ENCODE measurements around the gene MREG.

The MREG gene

GRCh38 chr2:215919624-215920243 is 93.6 kb downstream of the MREG start:
- DNase-seq (ENCODE audit: low read depth in 3 of 3), result no peak

GRCh38 chr2:215918901-215919599 is 94.3 kb downstream of the MREG start:
- no peak for DNase-seq (ENCODE audit: low read depth in 3 of 3)

GRCh38 chr2:215917953-215918620 is 95.3 kb downstream of the MREG start:
- DNase-seq (ENCODE audit: low read depth in 3 of 3), result no peak

GRCh38 chr2:215915441-215915840 is 97.9 kb downstream of the MREG start:
- DNase-seq (ENCODE audit: low read depth in 3 of 3), result no peak

DNA sequence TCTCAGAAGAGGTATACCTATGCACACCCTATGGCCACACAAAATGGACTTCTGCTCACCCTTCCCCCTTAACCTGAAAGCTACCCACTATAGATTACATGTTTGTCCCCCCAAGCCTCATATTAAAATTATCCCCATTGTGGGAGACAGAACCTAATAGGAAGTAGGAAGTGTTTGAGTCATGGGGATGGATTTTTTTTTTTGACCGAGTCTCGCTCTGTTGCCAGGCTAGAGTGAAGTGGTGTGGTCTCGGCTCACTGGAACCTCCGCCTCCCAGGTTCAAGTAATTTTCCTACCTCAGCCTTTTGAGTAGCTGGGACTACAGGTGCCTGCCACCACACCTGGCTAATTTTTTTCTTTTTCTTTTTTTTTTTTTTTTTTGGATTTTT is 98.6 kb downstream of the MREG start:
- DNase-seq (ENCODE audit: low read depth in 3 of 3), result no peak

DNA sequence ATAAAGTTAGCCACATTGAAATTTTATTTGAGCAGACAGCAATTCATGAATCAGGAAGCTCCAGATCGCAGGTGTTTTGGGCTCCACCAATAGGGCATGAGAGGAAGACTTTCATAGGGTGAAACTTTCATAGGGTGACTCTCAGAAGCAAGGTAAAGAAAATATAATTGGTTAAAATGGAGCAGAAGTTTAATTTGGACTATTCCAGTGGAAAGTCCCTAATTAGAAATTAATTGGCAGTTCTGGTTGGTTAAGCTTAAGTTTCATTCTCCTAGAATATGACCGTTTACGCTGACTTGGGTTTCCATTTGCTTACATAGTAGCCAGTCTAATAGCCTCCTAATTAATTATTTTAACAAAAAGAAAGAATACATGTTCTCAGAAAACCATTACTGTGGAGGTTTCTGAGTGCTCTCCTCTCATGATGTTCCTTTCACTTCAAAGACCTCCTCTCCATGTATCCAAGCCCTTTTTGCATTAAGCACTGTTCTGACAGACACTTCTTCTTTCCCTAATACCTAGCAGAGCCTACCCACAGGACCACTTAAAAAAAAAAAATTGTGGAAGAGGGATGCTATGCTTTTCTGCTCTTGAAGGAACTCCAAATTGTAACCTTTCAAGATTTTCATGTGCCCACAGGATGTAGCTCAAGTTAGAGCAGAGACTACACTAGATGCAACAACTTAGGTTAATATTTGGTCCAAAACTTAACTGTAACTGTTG is 99.1 kb downstream of the MREG start:
- no peak for DNase-seq (ENCODE audit: low read depth in 3 of 3)

DNA sequence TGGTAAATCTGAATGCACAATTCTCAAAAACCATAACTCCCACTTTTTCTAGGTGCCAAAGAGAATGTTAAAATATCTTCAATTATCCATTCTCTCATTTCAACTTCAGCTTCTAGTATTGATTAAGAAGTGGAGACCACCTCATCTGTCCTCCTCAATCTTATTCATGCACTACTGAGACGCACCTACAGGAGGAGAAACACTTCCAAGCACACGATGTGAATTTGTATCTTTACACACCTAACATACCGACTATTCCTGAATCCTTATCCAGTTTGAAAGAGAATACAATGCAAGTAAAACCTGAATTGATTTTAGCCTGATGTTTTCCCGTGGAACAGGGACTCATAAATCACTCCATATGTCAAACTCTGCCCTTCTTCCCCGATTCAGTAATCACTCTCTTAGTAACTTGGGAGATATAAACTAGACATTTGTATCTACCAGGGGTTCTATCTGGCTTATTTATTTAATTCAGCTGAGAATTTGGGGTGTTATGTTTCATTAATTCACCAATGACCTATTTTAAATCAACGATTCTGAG is 101.0 kb downstream of the MREG start:
- no peak for DNase-seq (ENCODE audit: low read depth in 3 of 3)

GRCh38 chr2:215911301-215912085 is 101.9 kb downstream of the MREG start:
- DNase-seq (ENCODE audit: low read depth in 3 of 3), result no peak

- no peak for DNase-seq (ENCODE audit: low read depth in 3 of 3)
Measured at GRCh38 chr2:215910180-215910579, 103.2 kb downstream of the MREG start.

GRCh38 chr2:215907147-215907546 is 106.2 kb downstream of the MREG start:
- DNase-seq (ENCODE audit: low read depth in 3 of 3), result no peak

DNA sequence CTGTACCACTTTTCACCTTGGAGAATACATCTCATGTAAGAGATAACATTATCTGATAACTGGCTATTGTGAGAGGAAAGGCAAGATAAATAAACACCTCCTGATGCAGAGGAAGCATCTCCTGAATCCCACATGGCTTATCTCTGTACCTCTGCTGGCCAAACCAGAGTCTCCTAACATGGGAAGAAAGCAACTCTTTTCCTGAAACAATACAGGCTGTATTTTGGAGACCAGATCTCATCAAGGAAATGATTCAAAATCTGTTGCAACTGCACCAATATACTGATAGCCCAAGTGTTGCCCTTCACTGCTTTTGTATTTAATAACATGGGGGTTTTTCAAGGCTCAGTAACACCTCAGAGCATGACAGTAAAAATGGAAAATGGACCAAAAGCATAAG is 106.9 kb downstream of the MREG start:
- no peak for DNase-seq (ENCODE audit: low read depth in 3 of 3)

DNA sequence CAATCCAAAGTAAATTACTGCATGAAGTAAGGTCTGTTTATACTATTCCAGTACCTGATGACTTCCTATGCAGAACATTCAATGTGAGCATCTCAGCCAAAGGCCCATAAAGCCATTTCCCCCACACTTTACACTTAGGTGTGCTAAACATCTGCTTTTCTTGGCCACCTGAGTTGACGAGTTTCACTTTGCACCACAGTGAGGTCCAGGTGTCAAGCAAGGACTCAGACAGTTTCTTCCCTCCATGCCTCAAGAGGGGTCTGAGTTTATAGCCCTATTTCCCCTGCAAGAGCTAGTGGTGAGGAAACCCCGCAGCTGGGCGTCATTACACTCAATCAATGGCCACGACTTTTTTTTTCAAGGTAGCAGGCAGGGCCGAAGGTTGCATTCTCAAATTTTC is 107.7 kb downstream of the MREG start:
- no peak for DNase-seq (ENCODE audit: low read depth in 3 of 3)

DNA sequence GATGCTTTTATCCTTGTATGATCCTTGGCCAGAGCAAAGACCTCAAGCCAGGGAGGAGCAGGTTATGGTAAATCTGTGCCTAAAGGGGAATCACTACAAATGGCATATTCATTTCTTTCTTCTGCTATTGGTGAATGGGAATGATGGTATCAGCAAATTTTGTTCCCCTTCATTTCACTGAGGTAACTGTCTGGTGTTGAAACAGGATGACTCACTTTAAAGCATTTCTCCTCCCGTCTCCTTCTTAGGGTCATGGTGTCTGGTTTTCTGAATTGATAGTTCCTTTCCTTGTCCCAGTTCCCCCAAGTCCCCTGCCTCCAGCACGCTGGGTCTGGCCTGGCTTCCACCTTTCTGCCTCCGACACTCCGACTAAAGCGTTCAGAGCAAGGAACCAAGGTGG is 109.2 kb downstream of the MREG start:
- no peak for DNase-seq (ENCODE audit: low read depth in 3 of 3)

- DNase-seq (ENCODE audit: low read depth in 3 of 3), result no peak
Measured at GRCh38 chr2:215903203-215903602, 110.1 kb downstream of the MREG start.

DNA sequence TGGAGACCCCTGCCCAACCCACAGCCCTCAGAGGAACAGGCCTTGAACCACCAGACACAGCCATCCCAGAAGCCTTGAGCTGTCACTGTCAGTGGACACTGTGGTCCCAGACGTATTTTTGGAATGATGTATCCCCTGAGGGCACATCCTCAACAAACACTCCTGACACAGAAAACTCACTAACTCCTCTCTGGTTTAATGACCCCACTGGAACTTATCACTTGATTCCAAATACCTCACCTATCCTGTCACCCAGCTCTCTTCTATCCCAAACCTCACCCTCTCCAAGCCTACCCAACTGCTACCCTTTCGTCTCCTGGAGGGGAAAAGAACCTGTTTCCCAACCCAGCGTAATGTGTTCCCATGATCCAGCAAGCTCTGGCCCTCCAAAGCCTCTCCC is 111.6 kb downstream of the MREG start:
- no peak for DNase-seq (ENCODE audit: low read depth in 3 of 3)

GRCh38 chr2:215900843-215901242 is 112.5 kb downstream of the MREG start:
- no peak for DNase-seq (ENCODE audit: low read depth in 3 of 3)

DNA sequence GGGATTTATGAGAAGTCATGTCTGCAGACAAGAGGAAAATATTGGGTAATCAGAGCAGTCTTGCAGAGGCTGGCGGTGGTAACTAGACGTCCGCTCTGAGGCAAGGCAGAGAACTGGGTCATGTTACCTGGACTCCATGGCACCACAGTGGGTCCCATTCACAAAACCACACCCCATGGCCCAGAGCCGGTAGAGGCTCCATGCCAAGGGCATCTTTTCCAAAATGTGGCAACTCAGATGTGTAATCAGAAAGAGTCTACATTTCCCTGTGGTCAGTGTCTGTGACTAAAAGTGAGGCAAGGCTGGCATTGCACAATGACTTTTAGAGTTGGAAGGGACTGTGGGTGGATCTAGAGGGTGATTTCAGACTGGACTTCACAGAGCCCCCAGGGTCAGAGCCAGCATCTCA is 113.1 kb downstream of the MREG start:
- DNase-seq (ENCODE audit: low read depth in 3 of 3), result no peak

GRCh38 chr2:215899141-215900074 is 113.9 kb downstream of the MREG start:
- no peak for DNase-seq (ENCODE audit: low read depth in 3 of 3)

- no peak for DNase-seq (ENCODE audit: low read depth in 3 of 3)
Measured at GRCh38 chr2:215898363-215898762, 115.0 kb downstream of the MREG start.

DNA sequence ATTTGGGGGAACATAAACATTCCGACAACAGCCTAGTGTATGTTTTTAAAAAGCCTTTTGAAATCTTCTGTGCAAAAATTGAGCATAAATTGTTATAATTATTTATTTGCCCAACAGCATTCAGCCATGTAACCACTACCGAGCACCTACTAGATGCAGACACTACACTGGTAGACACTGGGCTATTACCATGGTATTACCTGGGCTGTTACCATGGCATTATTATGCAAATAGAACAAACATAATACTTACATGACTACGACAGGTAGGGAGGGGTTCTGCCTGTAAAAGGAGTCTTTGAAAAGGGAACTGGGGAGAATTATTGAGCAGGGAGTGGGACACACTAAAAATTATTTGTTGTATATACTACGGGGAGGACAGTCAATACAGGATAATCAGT is 116.4 kb downstream of the MREG start:
- no peak for DNase-seq (ENCODE audit: low read depth in 3 of 3)

Measured in stimulated activated CD4-positive, alpha-beta T cell treated with anti-CD3 and anti-CD28 coated beads, TNF-alpha, amount 100 ng/mL, for 4 hours (primary cell).